NCI-H2107 treated with DMSO at 0.1 percent for 48 hours (cell line): ENCODE measurements around the gene MRPS21.
"Not testable (repeated sequence)": the region's sequence is repeated elsewhere in the genome, so short reads cannot be mapped to it uniquely, and the experiment has no call there.

Experiments
- DNase-seq: peaks from one replicate; lab custom pipeline; 2025; ENCODE audit not compliant: unreplicated experiment; lab: John Stamatoyannopoulos, UW

MRPS21 gene

GRCh38 chr1:150281221-150281757 lies 12.4 kb upstream of the MRPS21 start:
- peak; percentile 86 for DNase-seq

- DNase-seq: peak; percentile 99
Observed at GRCh38 chr1:150281758-150282557, 11.7 kb upstream of the MRPS21 start, which contains the start of gene CIART. TSS of gene CIART (plus strand) at chr1:150282554. CDS start at chr1:150283268, 714 bp downstream.

- peak; percentile 71 for DNase-seq
Observed at GRCh38 chr1:150282558-150282958, 11.1 kb upstream of the MRPS21 start.

GRCh38 chr1:150283260-150283659 lies 10.4 kb upstream of the MRPS21 start:
- DNase-seq: no peak

GRCh38 chr1:150288382-150288781 lies 5.3 kb upstream of the MRPS21 start:
- no peak for DNase-seq

GRCh38 chr1:150288822-150289221 lies 4.8 kb upstream of the MRPS21 start:
- DNase-seq: no peak

GRCh38 chr1:150295476-150295875 lies 1.8 kb downstream of the MRPS21 start:
- DNase-seq: no peak

- no peak for DNase-seq
Observed at GRCh38 chr1:150299716-150300115, 6.1 kb downstream of the MRPS21 start.

- DNase-seq: peak; percentile 28
Observed at GRCh38 chr1:150302338-150302737, 8.7 kb downstream of the MRPS21 start.

- no peak for DNase-seq
Observed at GRCh38 chr1:150302902-150303301, 9.2 kb downstream of the MRPS21 start.

GRCh38 chr1:150308585-150308984 lies 14.9 kb downstream of the MRPS21 start:
- DNase-seq: not testable (repeated sequence)

GRCh38 chr1:150309758-150310508 lies 16.3 kb downstream of the MRPS21 start:
- peak; percentile 67 for DNase-seq

- no peak for DNase-seq
Observed at GRCh38 chr1:150311762-150312161, 18.1 kb downstream of the MRPS21 start.

- not testable (repeated sequence) for DNase-seq
Observed at GRCh38 chr1:150314691-150315090, 21.0 kb downstream of the MRPS21 start.

- DNase-seq: no peak
Observed at GRCh38 chr1:150320667-150320978, 27.0 kb downstream of the MRPS21 start.

- DNase-seq: no peak
Observed at GRCh38 chr1:150321826-150322166, 28.1 kb downstream of the MRPS21 start.

GRCh38 chr1:150322310-150322709 lies 28.6 kb downstream of the MRPS21 start:
- DNase-seq: no peak

- DNase-seq: no peak
Observed at GRCh38 chr1:150332651-150333290, 39.1 kb downstream of the MRPS21 start.

GRCh38 chr1:150346316-150346715 lies 52.7 kb downstream of the MRPS21 start:
- DNase-seq: no peak

- DNase-seq: no peak
Observed at GRCh38 chr1:150352866-150353265, 59.2 kb downstream of the MRPS21 start.
